Testis (tissue), 3 donors: ENCODE measurements around the gene CCSER2. TPM values are rescaled to one million over a fixed set of nuclear protein-coding genes. Genes with fewer than 3 reads are reported as not detected.

Source experiments
- DNase-seq: peaks from one replicate; pipeline ENCODE4 v3.0.0-alpha.2; 2019
- H3K27ac ChIP-seq, 2 donors: fragments of 200-600 bp; sonication (generic); one replicate each; pipeline ENCODE4 v1.5.1; 2019
- H3K27me3 ChIP-seq: fragments of 200-600 bp; sonication (generic); one replicate; pipeline ENCODE4 v1.5.1; 2019
- H3K36me3 ChIP-seq: fragments of 200-600 bp; sonication (generic); one replicate; pipeline ENCODE4 v1.5.1; 2017; ENCODE audit warnings: low read depth; ENCODE audit errors: missing control alignments
- H3K4me1 ChIP-seq: fragments of 200-600 bp; sonication (generic); one replicate; pipeline ENCODE4 v1.5.1; 2019
- H3K4me3 ChIP-seq, 2 donors: fragments of 200-600 bp; sonication (generic); one replicate each; pipeline ENCODE4 v1.5.1; 2017 to 2019
- H3K9me3 ChIP-seq: fragments of 200-600 bp; sonication (generic); one replicate; pipeline ENCODE4 v1.5.1; 2017
- CTCF ChIP-seq, 3 experiments: fragments of 450-650 bp in 2 of 3; fragments of 200-600 bp in 1 of 3; sonication (generic) in 1 of 3; IDR thresholded peaks; one replicate each; pipeline ENCODE4 v1.5.1; 2016 to 2019; ENCODE audit warnings: antibody characterized with exemption in 3 of 3, mild to moderate bottlenecking in 2 of 3, moderate library complexity in 1 of 3
- POLR2A ChIP-seq: fragments of 450-650 bp; IDR thresholded peaks from one replicate; pipeline ENCODE4 v1.6.1; 2017; ENCODE audit warnings: antibody characterized with exemption, mild to moderate bottlenecking, moderate library complexity
- WGBS, 2 donors: methylation state at CpG; one replicate each; pipeline ENCODE4 v1.1.5; 2018; 5-methylcytosine and 5-hydroxymethylcytosine counted together
- intact Hi-C: fragments of 100-400 bp; cut with DNase I; formaldehyde crosslinking; loops from one replicate; pipeline ENCODE4 v1.15.1; 2023; ENCODE audit warnings: low total_unique reads
- polyA plus RNA-seq: library from polyadenylated mRNA; stranded (reverse); fragments of 350-450 nt; fragmentation: Illumina TruSeq; extraction: RNeasy Lipid Tissue Mini Kit (QIAGEN cat#74804); gene quantifications from one replicate; pipeline ENCODE4 v1.2.3, GENCODE V29; 2014; ENCODE audit warnings: low read depth, low replicate concordance; ENCODE audit not compliant: insufficient read depth
- total RNA-seq, 2 donors: library from RNA; depleted of rRNA; stranded (reverse); fragments of >200 nt; gene quantifications; one replicate each; pipeline ENCODE4 v1.2.3, GENCODE V29; 2016

The CCSER2 gene
- total and polyA plus RNA-seq, 3 donors from 2014 or later: 65.4 to 148 (median 146) TPM

GRCh38 chr10:84415539-84416244 is 87.3 kb downstream of the CCSER2 start:
- no peaks in the 10 kb centered on the region for H3K4me1 ChIP-seq
- no peaks in the 10 kb centered on the region for H3K9me3 ChIP-seq
- H3K4me3 ChIP-seq: no peak overlapping the region
- no peak overlapping the region for H3K27ac ChIP-seq
- intact Hi-C loops: no loop called here
- TF ChIP-seq CTCF (IDR thresholded peaks at IDR 0.05): no peak
- TF ChIP-seq POLR2A: no peak
- H3K36me3 ChIP-seq: no peaks in the 10 kb centered on the region
- DNase-seq: no peak
- no peaks in the 10 kb centered on the region for H3K27me3 ChIP-seq
- 79 to 88% methylated on average over 7 to 10 of the region's 10 CpGs for WGBS, 2 donors

DNA sequence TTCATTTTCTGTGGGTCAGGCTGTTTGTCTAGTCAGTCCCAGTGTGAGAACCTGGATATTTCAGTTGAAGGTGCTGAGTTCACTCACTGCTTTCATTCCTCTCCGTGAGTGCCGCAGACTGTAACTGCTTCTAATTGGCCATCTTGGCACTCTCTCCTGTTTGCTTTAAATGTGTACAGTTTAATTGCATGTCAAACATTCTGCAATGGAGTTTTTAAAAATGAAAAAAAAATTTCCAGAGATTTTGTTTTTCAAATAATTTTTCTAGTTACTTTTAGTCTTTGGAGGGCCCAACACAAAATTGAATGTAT is 87.8 kb downstream of the CCSER2 start:
- Histone ChIP-seq H3K4me1 (no peaks in the 10 kb centered on the region), H3K9me3 (no peaks in the 10 kb centered on the region), H3K36me3 (no peaks in the 10 kb centered on the region), H3K4me3 (no peak overlapping the region), H3K27me3 (no peaks in the 10 kb centered on the region), H3K27ac (no peak overlapping the region)
- 83 to 88% methylated on average over 2 of the region's 2 CpGs for WGBS, 2 donors
- DNase-seq: no peak
- intact Hi-C loops: no loop called here
- TF ChIP-seq CTCF (IDR thresholded peaks at IDR 0.05): no peak

- no peak overlapping the region for H3K27ac ChIP-seq
- H3K27me3 ChIP-seq: no peaks in the 10 kb centered on the region
- 100% methylated on average over 1 of the region's 1 CpG for WGBS, 2 donors
- no peak for TF ChIP-seq POLR2A
- TF ChIP-seq CTCF (IDR thresholded peaks at IDR 0.05): no peak
- H3K36me3 ChIP-seq: no peaks in the 10 kb centered on the region
- H3K4me3 ChIP-seq: no peak overlapping the region
- DNase-seq: no peak
- intact Hi-C loops: no loop called here
- no peaks in the 10 kb centered on the region for H3K9me3 ChIP-seq
- H3K4me1 ChIP-seq: peaks cover 8% of the 10 kb centered on the region
Measured at GRCh38 chr10:84423719-84424118, 95.3 kb downstream of the CCSER2 start.

DNA sequence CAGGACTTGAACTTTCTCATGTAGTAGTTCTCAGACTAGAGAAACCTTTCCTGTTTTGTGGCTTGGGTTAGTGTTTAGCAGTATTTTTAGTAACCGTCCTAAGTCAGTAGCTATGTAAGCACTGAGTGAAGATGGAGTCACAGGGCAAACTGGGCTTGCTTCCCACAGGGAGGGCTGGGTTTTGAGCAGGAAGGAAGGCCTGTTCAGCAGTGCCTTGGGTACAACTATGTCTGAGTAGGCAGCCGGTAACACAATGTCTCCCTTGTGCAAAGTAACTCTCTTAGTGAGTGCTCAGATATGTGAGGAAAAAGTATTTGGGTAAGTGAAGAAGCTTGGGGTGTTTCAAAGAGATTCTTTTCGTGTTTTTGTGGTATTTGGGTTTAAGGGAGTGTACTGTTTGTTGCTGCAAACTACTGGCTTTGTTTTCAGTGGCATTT is 96.4 kb downstream of the CCSER2 start:
- DNase-seq: peak; percentile 92
- no peaks in the 10 kb centered on the region for H3K27me3 ChIP-seq
- 22 to 53% methylated on average over 3 of the region's 3 CpGs for WGBS, 2 donors
- H3K36me3 ChIP-seq: no peaks in the 10 kb centered on the region
- H3K4me3 ChIP-seq: peak overlapping the region in 1 of 2 donors; percentile 18
- intact Hi-C loops: no loop called here
- TF ChIP-seq POLR2A: no peak
- H3K9me3 ChIP-seq: no peaks in the 10 kb centered on the region
- peak overlapping the region; percentile 32 to 83 for H3K27ac ChIP-seq
- H3K4me1 ChIP-seq: peaks cover 8% of the 10 kb centered on the region

GRCh38 chr10:84427903-84428650 is 99.7 kb downstream of the CCSER2 start:
- H3K4me1 ChIP-seq: peaks cover 8% of the 10 kb centered on the region
- no peaks in the 10 kb centered on the region for H3K27me3 ChIP-seq
- no peak overlapping the region for H3K4me3 ChIP-seq
- TF ChIP-seq CTCF (IDR thresholded peaks at IDR 0.05): no peak
- no peak for DNase-seq
- no peak overlapping the region for H3K27ac ChIP-seq
- H3K36me3 ChIP-seq: no peaks in the 10 kb centered on the region
- WGBS, 2 donors: 97 to 100% methylated on average over 5 of the region's 5 CpGs
- intact Hi-C loops: no loop called here
- H3K9me3 ChIP-seq: no peaks in the 10 kb centered on the region
